Vagina (tissue), 2 donors: ENCODE results near the gene RB1.

Experiments
- POLR2AphosphoS5 ChIP-seq, 2 donors: sonication (generic); formaldehyde crosslinking; IDR thresholded peaks; one replicate each; pipeline ENCODE4 v1.9.0; 2017; ENCODE audit warnings: antibody characterized with exemption in 2 of 2, mild to moderate bottlenecking in 2 of 2, low read depth in 1 of 2; ENCODE audit not compliant: insufficient read depth in 1 of 2
- TF ChIP-seq, protein P1 (sequence below), 3 experiments: fragments of 450-650 bp in 2 of 3; fragments of 200-600 bp in 1 of 3; sonication (generic) in 1 of 3; IDR thresholded peaks; one replicate each; pipeline ENCODE4 v1.5.1; 2017 to 2019; ENCODE audit warnings: antibody characterized with exemption in 3 of 3, mild to moderate bottlenecking in 2 of 3, moderate library complexity in 2 of 3

DNA sequence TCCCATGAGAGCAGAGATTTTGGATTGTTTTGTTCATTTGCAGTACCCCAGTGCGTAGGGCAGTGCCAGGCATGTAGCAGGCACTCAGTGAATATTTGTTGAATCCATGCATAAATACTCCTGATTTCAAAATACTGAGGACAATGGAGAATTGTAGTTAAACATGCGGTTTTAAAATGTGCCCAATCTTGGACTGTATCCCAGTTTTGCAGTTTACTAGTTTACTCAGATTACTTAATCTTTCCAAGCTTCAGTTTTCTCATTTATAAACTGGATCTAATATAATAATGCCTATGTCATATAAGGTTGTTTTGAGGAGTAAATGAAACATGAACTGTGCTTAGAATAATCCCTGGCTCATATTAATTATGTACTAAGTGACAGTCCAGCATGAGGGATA lies 190.3 kb downstream of the RB1 start:
- TF ChIP-seq, protein P1, sequence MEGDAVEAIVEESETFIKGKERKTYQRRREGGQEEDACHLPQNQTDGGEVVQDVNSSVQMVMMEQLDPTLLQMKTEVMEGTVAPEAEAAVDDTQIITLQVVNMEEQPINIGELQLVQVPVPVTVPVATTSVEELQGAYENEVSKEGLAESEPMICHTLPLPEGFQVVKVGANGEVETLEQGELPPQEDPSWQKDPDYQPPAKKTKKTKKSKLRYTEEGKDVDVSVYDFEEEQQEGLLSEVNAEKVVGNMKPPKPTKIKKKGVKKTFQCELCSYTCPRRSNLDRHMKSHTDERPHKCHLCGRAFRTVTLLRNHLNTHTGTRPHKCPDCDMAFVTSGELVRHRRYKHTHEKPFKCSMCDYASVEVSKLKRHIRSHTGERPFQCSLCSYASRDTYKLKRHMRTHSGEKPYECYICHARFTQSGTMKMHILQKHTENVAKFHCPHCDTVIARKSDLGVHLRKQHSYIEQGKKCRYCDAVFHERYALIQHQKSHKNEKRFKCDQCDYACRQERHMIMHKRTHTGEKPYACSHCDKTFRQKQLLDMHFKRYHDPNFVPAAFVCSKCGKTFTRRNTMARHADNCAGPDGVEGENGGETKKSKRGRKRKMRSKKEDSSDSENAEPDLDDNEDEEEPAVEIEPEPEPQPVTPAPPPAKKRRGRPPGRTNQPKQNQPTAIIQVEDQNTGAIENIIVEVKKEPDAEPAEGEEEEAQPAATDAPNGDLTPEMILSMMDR (IDR thresholded peaks at IDR 0.05), result no peak
- TF ChIP-seq POLR2AphosphoS5 (IDR thresholded peaks at IDR 0.05; ENCODE audit: insufficient read depth in 1 of 2, low read depth in 1 of 2), result no peak
